DND-41 (cell line): ENCODE data around the gene FAM32A.

Experiments used
- ATAC-seq: fragments of 200-7000 bp; cut with Tn5 transposase; 3 replicates; pipeline ENCODE4 v1.9.1; 2021; ENCODE audit warnings: low read depth; ENCODE audit not compliant: insufficient read depth
- DNase-seq: peaks from one replicate; pipeline ENCODE4 v3.0.0-alpha.2; 2020
- H2AFZ ChIP-seq: 2 replicates; pipeline ENCODE4 v1.6.0; 2012; ENCODE audit warnings: low read depth, low read length
- H3K27ac ChIP-seq: 2 replicates; pipeline ENCODE4 v1.5.1; 2012; ENCODE audit warnings: low read length, inconsistent platforms
- H3K27me3 ChIP-seq: fragments of 200-600 bp; sonication (generic); 2 replicates; pipeline ENCODE4 v1.6.0; 2012; ENCODE audit warnings: low read length, mild to moderate bottlenecking, inconsistent platforms; ENCODE audit not compliant: insufficient read depth, poor library complexity
- H3K36me3 ChIP-seq: 2 replicates; pipeline ENCODE4 v1.5.1; 2012; ENCODE audit warnings: low read length, inconsistent platforms; ENCODE audit not compliant: insufficient read depth
- H3K4me1 ChIP-seq: 2 replicates; pipeline ENCODE4 v1.5.1; 2012; ENCODE audit warnings: mild to moderate bottlenecking, low read length; ENCODE audit not compliant: insufficient read depth
- H3K4me2 ChIP-seq: 2 replicates; pipeline ENCODE4 v1.6.0; 2012; ENCODE audit warnings: mild to moderate bottlenecking, moderate library complexity, low read length, inconsistent platforms; ENCODE audit not compliant: insufficient read depth
- H3K4me3 ChIP-seq, 2 experiments: fragments of 200-600 bp in 1 of 2; shearing (Covaris generic) in 1 of 2; 2 replicates each; pipeline ENCODE4 v1.5.1; 2012 to 2016; ENCODE audit warnings: inconsistent platforms in 2 of 2, low read length in 2 of 2, mild to moderate bottlenecking in 2 of 2, low read depth in 1 of 2, moderate library complexity in 1 of 2
- H3K79me2 ChIP-seq: 2 replicates; pipeline ENCODE4 v1.6.0; 2012; ENCODE audit warnings: low read length, inconsistent platforms; ENCODE audit not compliant: insufficient read depth
- H3K9ac ChIP-seq: 2 replicates; pipeline ENCODE4 v1.6.0; 2012; ENCODE audit warnings: low read depth, mild to moderate bottlenecking, inconsistent platforms, low read length, moderate library complexity
- H3K9me3 ChIP-seq: 2 replicates; pipeline ENCODE4 v1.5.1; 2012; ENCODE audit warnings: low read length, moderate library complexity, mild to moderate bottlenecking, inconsistent platforms; ENCODE audit not compliant: insufficient read depth, severe bottlenecking
- H4K20me1 ChIP-seq: 2 replicates; pipeline ENCODE4 v1.6.0; 2012; ENCODE audit warnings: low read length; ENCODE audit not compliant: insufficient read depth
- CTCF ChIP-seq: IDR thresholded peaks from 2 replicates; pipeline ENCODE4 v1.5.1; 2012; ENCODE audit warnings: borderline replicate concordance, low read length, moderate library complexity, mild to moderate bottlenecking; ENCODE audit not compliant: poor library complexity, severe bottlenecking; ENCODE audit errors: extremely low read depth
- EZH2 ChIP-seq: IDR thresholded peaks from 3 replicates; pipeline ENCODE4 v1.6.1; 2012; ENCODE audit warnings: borderline replicate concordance, low read depth, mild to moderate bottlenecking, moderate library complexity, low read length, inconsistent platforms; ENCODE audit not compliant: severe bottlenecking

FAM32A gene

GRCh38 chr19:16207063-16207462, 21.9 kb downstream of the FAM32A start:
- no peaks in the 10 kb centered on the region for H3K27me3 ChIP-seq
- no peaks in the 10 kb centered on the region for H3K9me3 ChIP-seq
- DNase-seq (no peak), ATAC-seq (peak; percentile 29; the same call in 1 of the 3 replicates)
- no peak for TF ChIP-seq EZH2
- no peak for TF ChIP-seq CTCF
- no peak overlapping the region for H3K27ac ChIP-seq
- H3K36me3 ChIP-seq: peaks cover 94% of the 10 kb centered on the region
- no peak overlapping the region for H3K4me2 ChIP-seq
- H3K4me1 ChIP-seq: no peaks in the 10 kb centered on the region
- no peak overlapping the region for H3K9ac ChIP-seq
- no peak overlapping the region for H2AFZ ChIP-seq
- H3K4me3 ChIP-seq: no peak overlapping the region
- peaks cover 47% of the 10 kb centered on the region for H4K20me1 ChIP-seq
- peaks cover 30% of the 10 kb centered on the region for H3K79me2 ChIP-seq

GRCh38 chr19:16207490-16208025, 22.3 kb downstream of the FAM32A start:
- no peak overlapping the region for H3K4me2 ChIP-seq
- H3K9me3 ChIP-seq: no peaks in the 10 kb centered on the region
- H3K27me3 ChIP-seq: no peaks in the 10 kb centered on the region
- TF ChIP-seq CTCF (no peak), EZH2 (no peak)
- DNase-seq (no peak), ATAC-seq (no peak)
- H3K36me3 ChIP-seq: peaks cover 93% of the 10 kb centered on the region
- no peak overlapping the region for H2AFZ ChIP-seq
- peaks cover 30% of the 10 kb centered on the region for H3K79me2 ChIP-seq
- no peak overlapping the region for H3K27ac ChIP-seq
- H3K4me1 ChIP-seq: no peaks in the 10 kb centered on the region
- no peak overlapping the region for H3K9ac ChIP-seq
- H3K4me3 ChIP-seq: no peak overlapping the region
- peaks cover 42% of the 10 kb centered on the region for H4K20me1 ChIP-seq

GRCh38 chr19:16208064-16208759, 23.0 kb downstream of the FAM32A start:
- TF ChIP-seq EZH2 (no peak), CTCF (no peak)
- Histone ChIP-seq H2AFZ (no peak overlapping the region), H3K9me3 (no peaks in the 10 kb centered on the region), H3K27me3 (no peaks in the 10 kb centered on the region), H3K4me2 (no peak overlapping the region), H3K4me3 (no peak overlapping the region), H3K4me1 (no peaks in the 10 kb centered on the region), H3K36me3 (peaks cover 87% of the 10 kb centered on the region), H3K79me2 (peaks cover 29% of the 10 kb centered on the region), H3K9ac (no peak overlapping the region), H3K27ac (no peak overlapping the region), H4K20me1 (peaks cover 35% of the 10 kb centered on the region)
- ATAC-seq (no peak), DNase-seq (no peak)
